HFF-Myc (cell line): Measurements from ENCODE around the gene PTGR3.

Source experiments
- DNase-seq: peaks from one replicate; pipeline ENCODE4 v3.0.0-alpha.2; 2011; ENCODE audit warnings: low read depth; ENCODE audit errors: extremely low read depth
- H3K4me3 ChIP-seq: replicated peaks from 2 replicates; pipeline ENCODE4 v1.5.1; 2011; ENCODE audit warnings: low read depth, mild to moderate bottlenecking, control low read depth, low read length
- CTCF ChIP-seq: IDR thresholded peaks from 2 replicates; pipeline ENCODE4 v1.5.1; 2012; ENCODE audit warnings: mild to moderate bottlenecking, low read depth, low read length, control low read depth; ENCODE audit errors: missing control alignments

Gene PTGR3

GRCh38 chr18:75209129-75209950 is at the start of gene PTGR3:
Gene PTGR3, minus strand, starts transcription at chr18:75209139. Its CDS starts 81 bp downstream, at chr18:75209058.
- no peak for DNase-seq

GRCh38 chr18:75257605-75258004 is 48.7 kb upstream of the PTGR3 start:
- no peak for TF ChIP-seq CTCF
- no peak for DNase-seq
- H3K4me3 ChIP-seq, result no peak overlapping the region

More at GRCh38 chr18:75209129-75209950, at the start of gene PTGR3:
- peak within 1 kb of the TSS; percentile 96 for H3K4me3 ChIP-seq
- no peak for TF ChIP-seq CTCF

- DNase-seq, result no peak
- no peak overlapping the region for H3K4me3 ChIP-seq
- TF ChIP-seq CTCF, result no peak
Measured at GRCh38 chr18:75256376-75256775, 47.4 kb upstream of the PTGR3 start.

GRCh38 chr18:75255094-75255493 is 46.2 kb upstream of the PTGR3 start:
- no peak overlapping the region for H3K4me3 ChIP-seq
- no peak for TF ChIP-seq CTCF
- DNase-seq, result no peak

GRCh38 chr18:75253784-75254183 is 44.8 kb upstream of the PTGR3 start:
- no peak for DNase-seq
- TF ChIP-seq CTCF, result no peak
- H3K4me3 ChIP-seq, result 0 out of 2 replicates have a peak overlapping the region, but pooled peaks have one; percentile 13

GRCh38 chr18:75253043-75253442 is 44.1 kb upstream of the PTGR3 start:
- 0 out of 2 replicates have a peak overlapping the region, but pooled peaks have one; percentile 13 for H3K4me3 ChIP-seq
- DNase-seq, result no peak
- no peak for TF ChIP-seq CTCF
